ENCODE results near the gene EHD4.
A peak's percentile ranks its signal among the peaks of the same experiment; 100 is the strongest.

EHD4 gene

GRCh38 chr15:41921639-41922038 is 50.7 kb downstream of the EHD4 start:
- no peak for DNase-seq (ENCODE audit: extremely low read depth in 1 of 2, low read depth in 1 of 2)

GRCh38 chr15:41921167-41921566 is 51.2 kb downstream of the EHD4 start:
- no peak for DNase-seq (ENCODE audit: extremely low read depth in 1 of 2, low read depth in 1 of 2)

GRCh38 chr15:41919954-41920538 is 52.3 kb downstream of the EHD4 start:
- no peak for DNase-seq (ENCODE audit: extremely low read depth in 1 of 2, low read depth in 1 of 2)

- no peak for DNase-seq (ENCODE audit: extremely low read depth in 1 of 2, low read depth in 1 of 2)
These were observed 53.0 kb downstream of the EHD4 start for GRCh38 chr15:41919201-41919820.

- no peak for DNase-seq (ENCODE audit: extremely low read depth in 1 of 2, low read depth in 1 of 2)
These were observed 53.7 kb downstream of the EHD4 start for GRCh38 chr15:41918506-41919126.

GRCh38 chr15:41917767-41918430 is 54.5 kb downstream of the EHD4 start:
- DNase-seq (ENCODE audit: extremely low read depth in 1 of 2, low read depth in 1 of 2) = no peak

GRCh38 chr15:41915255-41915994 is 56.9 kb downstream of the EHD4 start:
- no peak for DNase-seq (ENCODE audit: extremely low read depth in 1 of 2, low read depth in 1 of 2)

- DNase-seq (ENCODE audit: extremely low read depth in 1 of 2, low read depth in 1 of 2) = no peak
These were observed 57.9 kb downstream of the EHD4 start for GRCh38 chr15:41914411-41914810.

GRCh38 chr15:41913256-41913655 is 59.1 kb downstream of the EHD4 start:
- DNase-seq (ENCODE audit: extremely low read depth in 1 of 2, low read depth in 1 of 2) = no peak

GRCh38 chr15:41911691-41912345 is 60.5 kb downstream of the EHD4 start:
- no peak for DNase-seq (ENCODE audit: extremely low read depth in 1 of 2, low read depth in 1 of 2)

- no peak for DNase-seq (ENCODE audit: extremely low read depth in 1 of 2, low read depth in 1 of 2)
These were observed 63.5 kb downstream of the EHD4 start for GRCh38 chr15:41908736-41909461.

GRCh38 chr15:41907141-41907540 is 65.2 kb downstream of the EHD4 start:
- DNase-seq (ENCODE audit: extremely low read depth in 1 of 2, low read depth in 1 of 2) = no peak

- DNase-seq (ENCODE audit: extremely low read depth in 1 of 2, low read depth in 1 of 2) = no peak
These were observed 65.7 kb downstream of the EHD4 start for GRCh38 chr15:41906608-41907007.

- DNase-seq (ENCODE audit: extremely low read depth in 1 of 2, low read depth in 1 of 2) = no peak
These were observed 67.1 kb downstream of the EHD4 start for GRCh38 chr15:41905036-41905793.

GRCh38 chr15:41904541-41905005 is 67.8 kb downstream of the EHD4 start:
- DNase-seq (ENCODE audit: extremely low read depth in 1 of 2, low read depth in 1 of 2) = peak in 1 of 2 donors; percentile 34

- DNase-seq (ENCODE audit: extremely low read depth in 1 of 2, low read depth in 1 of 2) = no peak
These were observed 68.6 kb downstream of the EHD4 start for GRCh38 chr15:41903782-41904181.

GRCh38 chr15:41901431-41901830 is 70.9 kb downstream of the EHD4 start:
- no peak for DNase-seq (ENCODE audit: extremely low read depth in 1 of 2, low read depth in 1 of 2)

GRCh38 chr15:41900526-41901380 is 71.6 kb downstream of the EHD4 start:
- DNase-seq (ENCODE audit: extremely low read depth in 1 of 2, low read depth in 1 of 2) = no peak

Measured in stimulated activated CD8-positive, alpha-beta memory T cell treated with anti-CD3 and anti-CD28 coated beads, Interleukin-7, amount 100 ng/mL, for 48 hours (primary cell).